T-helper 2 cell treated with Interferon-gamma antibody and Interleukin-4, amounts not matched to agents 100 ng/mL and 5 ng/mL, for 36 hours (primary cell): Measurements from ENCODE around the gene THAP12. TPM values are rescaled to one million over a fixed set of nuclear protein-coding genes. Genes with fewer than 3 reads are reported as not detected.
"Not testable (repeated sequence)": the region's sequence is repeated elsewhere in the genome, so short reads cannot be mapped to it uniquely, and the experiment has no call there.

ENCODE experiments used
- intact Hi-C: fragments of 100-400 bp; cut with micrococcal nuclease; formaldehyde crosslinking; loops from one replicate; pipeline ENCODE4 v1.15.1; 2023
- total RNA-seq: library from RNA; stranded (reverse); gene quantifications from 2 replicates; pipeline ENCODE4 v1.2.3, GENCODE V29; 2022

Gene THAP12
- total RNA-seq: 57.5 TPM in 2 replicates

DNA sequence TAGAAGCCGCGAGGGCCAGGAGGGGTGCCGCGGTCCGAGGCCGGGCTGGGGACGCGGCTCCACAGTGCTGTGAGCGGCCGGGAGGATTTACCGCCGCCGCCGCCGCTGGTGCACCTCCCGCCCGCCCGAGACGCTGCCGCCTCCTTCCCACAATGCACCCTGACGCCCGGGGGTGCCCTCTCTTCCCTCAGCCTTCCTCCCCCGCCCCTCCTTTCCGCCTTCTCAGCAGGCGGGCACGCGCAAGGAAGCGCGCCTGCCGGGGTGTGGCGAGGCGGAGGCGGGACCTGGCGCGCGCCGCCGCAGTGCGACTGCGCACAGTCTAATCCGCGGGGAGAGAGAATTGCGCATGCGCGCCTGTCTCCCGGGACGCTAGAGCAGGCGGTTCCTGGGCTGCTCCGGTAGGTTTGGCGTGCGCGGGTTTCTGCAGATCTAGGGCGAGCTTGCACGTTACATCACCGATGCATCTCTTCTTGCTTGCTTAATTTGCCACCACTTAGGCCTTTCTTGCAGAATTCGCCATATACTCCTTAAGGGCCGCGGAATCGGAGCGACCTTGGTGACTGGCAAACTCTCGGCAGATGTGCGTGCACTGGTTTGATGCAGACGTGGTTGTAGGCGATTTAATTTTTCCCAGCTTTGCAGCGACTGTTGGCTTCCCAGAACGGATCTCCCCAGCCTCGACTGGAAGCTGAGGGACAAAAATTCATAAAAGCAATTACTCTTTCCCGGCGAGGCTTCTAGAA, at the start of gene THAP12, which contains the start of gene GVQW3:
Gene THAP12 (minus strand): TSS at position 156 of the 743 bp plus-strand sequence. CDS start 296 bp downstream, outside the sequence.
Gene GVQW3 (plus strand): TSS at position 347 of the 743 bp plus-strand sequence. CDS start 506 bp downstream, outside the sequence.
- intact Hi-C loops: loop anchor here (1.0 to 5.0 kb wide), 5 partner anchors 63 to 566 kb away; partner anchors contain the start of genes UVRAG and WNT11

- intact Hi-C loops: no loop called here
Measured at GRCh38 chr11:76426660-76427059, 45.7 kb upstream of the THAP12 start.

GRCh38 chr11:76424891-76425290, 44.0 kb upstream of the THAP12 start:
- intact Hi-C loops: no loop called here

GRCh38 chr11:76424379-76424778, 43.4 kb upstream of the THAP12 start:
- intact Hi-C loops: no loop called here

DNA sequence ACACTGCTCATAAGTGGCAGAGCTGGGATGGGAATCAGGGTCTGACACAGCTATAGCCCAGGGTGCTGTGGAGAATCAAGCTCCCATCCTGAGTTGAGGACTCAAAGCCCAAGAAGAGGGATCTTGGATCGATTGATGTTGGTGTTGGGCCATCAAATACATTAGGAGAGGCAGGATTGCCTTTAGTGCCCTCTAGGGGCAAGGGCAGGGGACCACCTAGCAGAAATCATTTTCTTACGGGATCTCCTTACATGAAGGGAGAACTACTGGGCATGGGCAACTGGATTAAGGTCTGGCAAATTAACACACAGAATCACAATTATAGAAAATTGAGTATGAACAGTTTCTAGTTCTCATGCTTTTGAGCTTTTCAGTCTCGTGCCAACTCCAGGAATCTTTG, 39.0 kb upstream of the THAP12 start:
- intact Hi-C loops: no loop called here

- intact Hi-C loops: no loop called here
Measured at GRCh38 chr11:76415073-76415472, 34.1 kb upstream of the THAP12 start.

- intact Hi-C loops: no loop called here
Measured at GRCh38 chr11:76410851-76411357, 30.0 kb upstream of the THAP12 start.

GRCh38 chr11:76408171-76408965, 27.4 kb upstream of the THAP12 start:
- intact Hi-C loops: no loop called here

DNA sequence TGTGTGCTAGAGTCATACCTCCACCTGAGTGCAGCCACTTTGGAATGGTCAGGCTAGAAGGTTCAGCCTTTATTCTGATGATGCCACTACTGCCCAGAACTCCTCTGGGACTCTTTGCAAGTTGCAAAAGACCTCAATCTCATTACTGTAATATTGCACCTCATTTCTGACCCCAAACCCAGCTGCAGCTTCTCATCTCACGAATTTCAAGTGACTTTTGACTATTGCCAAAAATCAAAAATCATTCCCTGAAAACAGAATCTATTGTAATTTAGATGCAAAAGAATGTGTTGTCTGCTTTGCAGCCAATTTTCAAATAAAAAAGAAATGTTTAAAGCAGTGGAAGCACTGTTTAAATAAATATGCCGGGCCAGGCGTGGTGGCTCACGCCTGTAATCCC, 25.4 kb upstream of the THAP12 start:
- intact Hi-C loops: no loop called here

DNA sequence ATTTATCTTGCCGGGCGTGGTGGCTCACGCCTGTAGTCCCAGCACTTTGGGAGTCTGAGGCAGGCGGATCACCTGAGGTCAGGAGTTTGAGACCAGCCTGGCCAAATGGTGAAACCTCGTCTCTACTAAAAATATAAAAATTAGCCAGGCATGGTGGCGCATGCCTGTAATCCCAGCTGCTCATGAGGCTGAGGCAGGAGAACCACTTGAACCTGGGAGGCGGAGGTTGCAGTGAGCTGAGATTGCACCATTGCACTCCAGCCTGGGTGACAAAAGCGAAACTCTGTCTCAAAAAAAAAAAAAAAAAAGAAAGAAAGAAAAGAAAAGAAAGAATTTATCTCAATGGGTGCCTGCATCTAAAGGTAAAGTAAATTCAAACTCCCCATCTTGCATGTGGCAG, 20.6 kb upstream of the THAP12 start:
- intact Hi-C loops: not testable (repeated sequence)

GRCh38 chr11:76400967-76401366, 20.0 kb upstream of the THAP12 start:
- intact Hi-C loops: no loop called here

DNA sequence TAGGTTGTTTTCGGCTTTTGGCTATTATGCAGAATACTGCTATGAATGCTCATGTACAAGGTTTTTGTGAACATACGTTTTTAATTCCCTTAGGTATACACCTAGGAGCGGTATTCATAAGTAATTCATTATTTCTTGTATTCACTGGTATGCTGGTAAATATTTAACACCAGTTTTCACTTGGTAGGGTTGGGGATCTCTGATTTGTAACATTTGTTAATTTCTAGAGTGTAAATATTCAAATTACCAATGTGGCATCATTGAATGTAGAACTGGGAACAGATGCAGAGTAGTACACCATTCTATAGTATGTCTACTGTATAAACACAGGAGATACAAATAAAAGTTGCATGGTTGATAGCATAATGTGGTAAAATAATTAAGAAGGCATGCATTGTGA, 16.5 kb upstream of the THAP12 start:
- intact Hi-C loops: no loop called here

DNA sequence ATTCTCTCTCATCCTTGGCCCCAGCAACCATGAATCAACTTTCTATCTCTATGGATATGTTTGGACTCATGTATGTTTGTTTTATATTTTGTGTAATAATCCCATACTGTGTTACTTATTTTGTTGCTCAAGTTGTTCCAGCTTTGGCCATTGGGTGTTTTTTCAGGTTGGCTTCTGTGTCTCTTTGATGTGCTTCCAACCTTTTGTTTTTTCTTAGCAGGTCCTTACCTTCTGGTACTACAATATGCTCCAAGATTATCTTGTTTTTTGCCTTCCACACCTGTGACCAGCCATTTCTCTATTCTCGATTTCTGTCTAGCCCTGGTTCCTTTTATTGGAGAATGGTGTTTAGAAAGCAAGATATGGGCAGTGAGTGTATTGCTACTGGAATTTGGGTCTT, 14.4 kb upstream of the THAP12 start:
- intact Hi-C loops: no loop called here

DNA sequence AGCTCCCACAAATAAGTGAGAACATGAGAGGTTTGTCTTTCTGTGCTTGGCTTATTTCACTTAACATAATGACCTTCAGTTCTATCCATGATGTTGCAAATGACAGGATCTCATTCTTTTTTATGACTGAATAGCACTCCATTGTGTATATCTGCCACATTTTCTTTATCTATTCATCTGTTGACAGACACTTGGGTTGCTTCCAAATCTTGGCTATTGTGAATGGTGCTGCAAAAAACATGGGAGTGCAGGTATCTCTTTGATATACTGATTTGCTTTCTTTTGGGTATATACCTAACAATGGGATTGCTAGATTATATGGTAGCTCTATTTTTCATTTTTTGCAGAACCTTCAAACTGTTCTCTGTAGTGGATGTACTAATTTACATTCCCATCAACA, 13.5 kb upstream of the THAP12 start:
- intact Hi-C loops: no loop called here

- intact Hi-C loops: no loop called here
Measured at GRCh38 chr11:76392870-76393269, 11.9 kb upstream of the THAP12 start.

DNA sequence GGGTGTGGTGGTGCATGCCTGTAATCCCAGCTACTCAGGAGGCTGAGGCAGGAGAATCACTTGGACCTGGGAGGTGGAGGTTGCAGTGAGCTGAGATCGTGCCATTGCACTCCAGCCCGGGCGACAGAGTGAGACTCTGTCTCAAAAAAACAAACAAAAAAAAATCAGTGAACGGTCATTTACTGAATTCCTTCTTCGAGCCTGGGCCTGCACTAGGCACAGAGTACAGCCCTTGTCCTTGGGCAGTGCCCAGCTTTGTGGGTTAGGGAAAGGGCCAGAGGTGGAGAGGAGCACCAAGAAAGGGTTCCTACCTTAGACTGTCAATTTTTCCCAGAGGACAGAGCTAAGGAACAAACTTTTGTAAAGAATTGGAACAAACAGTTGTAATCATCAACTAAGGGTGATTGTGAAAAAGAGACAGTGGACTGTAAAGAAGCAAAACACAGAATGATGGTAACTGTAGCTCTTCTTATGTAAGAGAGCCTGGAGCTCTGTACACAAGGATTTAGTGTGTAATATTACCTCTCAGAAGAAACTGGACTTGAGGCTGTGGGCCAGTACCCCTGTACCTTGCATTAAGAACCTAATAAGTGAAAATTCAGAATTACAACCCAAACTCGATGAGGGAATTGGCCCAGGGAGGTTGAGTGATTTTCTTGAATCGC, 11.0 kb upstream of the THAP12 start:
- intact Hi-C loops: no loop called here

GRCh38 chr11:76391021-76391420, 10.1 kb upstream of the THAP12 start:
- intact Hi-C loops: no loop called here

GRCh38 chr11:76388408-76388807, 7.5 kb upstream of the THAP12 start:
- intact Hi-C loops: no loop called here

DNA sequence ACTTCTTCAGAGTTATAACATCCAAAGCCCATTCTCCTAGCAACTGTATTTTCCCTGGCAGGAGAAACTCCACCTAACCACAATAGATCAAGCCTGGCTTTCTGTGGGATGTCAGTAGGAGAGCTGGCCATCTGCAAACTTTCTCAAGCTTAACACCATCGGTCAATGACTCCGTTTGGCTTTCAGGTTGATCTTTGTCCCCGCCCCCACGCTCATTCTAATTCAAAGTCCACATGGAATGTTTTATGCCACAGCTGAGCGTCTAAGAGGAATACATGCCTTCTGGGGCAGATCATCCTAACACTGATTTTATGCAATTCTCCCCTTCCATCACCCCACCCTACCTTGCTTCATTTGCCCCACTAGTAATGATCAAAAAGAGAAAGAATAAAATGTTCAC, 5.0 kb upstream of the THAP12 start:
- intact Hi-C loops: no loop called here

GRCh38 chr11:76382209-76382608, 1.3 kb upstream of the THAP12 start:
- intact Hi-C loops: loop anchor here (5.0 kb wide), 2 partner anchors 175 to 300 kb away; partner anchors contain the start of gene WNT11

DNA sequence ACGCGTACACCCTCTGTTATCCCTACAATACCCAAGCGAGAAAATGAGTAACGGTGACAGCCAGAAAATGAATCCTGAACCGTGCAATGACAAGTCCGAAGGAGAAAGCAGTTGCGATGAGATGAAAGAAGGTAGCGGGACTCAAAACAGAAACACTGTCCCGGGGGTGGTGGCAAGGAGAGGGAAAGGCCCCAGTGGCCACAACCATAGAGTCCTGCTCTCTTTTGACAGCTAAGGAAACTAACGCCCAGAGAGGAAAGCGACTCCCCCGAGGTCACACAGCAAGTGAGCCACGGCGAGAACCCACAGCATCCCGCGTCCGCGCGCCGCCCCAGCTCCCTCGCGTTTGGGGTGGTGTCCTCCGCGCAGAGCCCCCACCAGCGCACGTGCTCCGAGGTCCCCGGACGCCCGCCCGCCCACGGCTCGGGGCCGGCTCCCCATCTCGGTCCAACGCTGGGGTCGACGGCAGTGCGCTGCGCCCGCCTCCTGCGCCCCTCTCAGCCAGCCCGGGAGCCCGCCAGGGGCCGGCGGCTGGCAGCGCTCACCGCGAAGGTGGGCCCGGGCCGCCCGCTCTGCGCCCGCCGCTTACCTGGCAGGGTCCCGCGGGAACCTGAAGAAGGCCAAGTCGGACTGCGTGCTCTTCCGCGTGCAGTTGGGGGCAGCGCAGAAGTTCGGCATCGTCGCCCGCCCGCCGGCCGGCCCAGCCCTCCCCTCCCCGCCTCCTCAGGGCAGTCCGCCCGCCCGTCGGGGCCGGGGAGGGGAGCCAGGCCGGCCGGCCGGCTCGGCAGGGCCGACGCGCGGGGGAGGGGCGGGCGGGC, 564 bp downstream of the THAP12 start:
- intact Hi-C loops: loop anchor here (2.0 to 5.0 kb wide), 3 partner anchors 173 to 566 kb away; partner anchors contain the start of genes UVRAG and WNT11
